Spleen (tissue), 7 donors: ENCODE results near the gene ETV1.

Experiments used
- POLR2AphosphoS5 ChIP-seq, 3 donors: sonication (generic); formaldehyde crosslinking; IDR thresholded peaks; one replicate each; pipeline ENCODE4 v1.5.1; 2017; ENCODE audit warnings: antibody characterized with exemption in 3 of 3
- TF ChIP-seq, protein P1 (sequence below), 11 experiments: fragments of 200-600 bp in 7 of 11; fragments of 450-650 bp in 4 of 11; sonication (generic) in 4 of 11; IDR thresholded peaks in 8 of 11; conservative IDR thresholded peaks in 3 of 11; 1 replicate in 7 of 11; 2 replicates in 4 of 11; pipeline versions ENCODE4 v1.4.0 to v1.8.0; 2016 to 2021; ENCODE audit warnings: antibody characterized with exemption in 11 of 11, inconsistent platforms in 4 of 11, mild to moderate bottlenecking in 1 of 11
- donor health status: DM: no; HTN: no; CAD: no; lungs with moderate emphysema.
- donor health status: DM: no; HTN: no; CAD: no.
- donor health status: DM: no; HTN: no; CAD: no.

DNA sequence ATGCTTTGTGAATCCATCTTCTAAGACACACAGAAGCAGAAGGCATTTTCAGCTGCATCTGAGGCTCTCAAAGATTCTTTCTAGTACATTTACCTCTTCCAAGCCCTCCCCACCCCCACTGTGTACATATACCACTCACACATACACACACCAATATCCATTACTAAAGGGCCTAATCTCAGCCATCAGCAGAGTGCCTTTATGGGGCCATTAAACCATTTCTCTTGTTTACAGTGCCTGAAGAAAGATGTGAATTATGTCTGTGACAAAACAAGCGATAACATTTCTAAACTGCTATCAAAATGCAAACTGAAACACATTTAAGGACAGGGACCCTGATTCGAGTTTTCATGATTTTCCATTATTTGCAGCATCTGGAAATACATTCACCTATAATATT is 40.0 kb downstream of the ETV1 start:
- TF ChIP-seq, protein P1, sequence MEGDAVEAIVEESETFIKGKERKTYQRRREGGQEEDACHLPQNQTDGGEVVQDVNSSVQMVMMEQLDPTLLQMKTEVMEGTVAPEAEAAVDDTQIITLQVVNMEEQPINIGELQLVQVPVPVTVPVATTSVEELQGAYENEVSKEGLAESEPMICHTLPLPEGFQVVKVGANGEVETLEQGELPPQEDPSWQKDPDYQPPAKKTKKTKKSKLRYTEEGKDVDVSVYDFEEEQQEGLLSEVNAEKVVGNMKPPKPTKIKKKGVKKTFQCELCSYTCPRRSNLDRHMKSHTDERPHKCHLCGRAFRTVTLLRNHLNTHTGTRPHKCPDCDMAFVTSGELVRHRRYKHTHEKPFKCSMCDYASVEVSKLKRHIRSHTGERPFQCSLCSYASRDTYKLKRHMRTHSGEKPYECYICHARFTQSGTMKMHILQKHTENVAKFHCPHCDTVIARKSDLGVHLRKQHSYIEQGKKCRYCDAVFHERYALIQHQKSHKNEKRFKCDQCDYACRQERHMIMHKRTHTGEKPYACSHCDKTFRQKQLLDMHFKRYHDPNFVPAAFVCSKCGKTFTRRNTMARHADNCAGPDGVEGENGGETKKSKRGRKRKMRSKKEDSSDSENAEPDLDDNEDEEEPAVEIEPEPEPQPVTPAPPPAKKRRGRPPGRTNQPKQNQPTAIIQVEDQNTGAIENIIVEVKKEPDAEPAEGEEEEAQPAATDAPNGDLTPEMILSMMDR (IDR thresholded peaks at IDR 0.05 in 8 of 11, conservative IDR thresholded peaks at IDR 0.05 in 3 of 11) = no peak
- no peak for TF ChIP-seq POLR2AphosphoS5 (IDR thresholded peaks at IDR 0.05)
